HG03280 (cell line): ENCODE measurements around the gene MYO18B.

Experiments
- ATAC-seq: cut with Tn5 transposase; IDR thresholded peaks from one replicate; pipeline ENCODE4 v1.9.1; 2021; ENCODE audit warnings: mild to moderate bottlenecking, moderate library complexity; ENCODE audit not compliant: unreplicated experiment

MYO18B gene

GRCh38 chr22:25774575-25775026 lies 32.6 kb downstream of the MYO18B start:
- no peak for ATAC-seq

GRCh38 chr22:25775531-25775930 lies 33.5 kb downstream of the MYO18B start:
- no peak for ATAC-seq

GRCh38 chr22:25777411-25777810 lies 35.4 kb downstream of the MYO18B start:
- ATAC-seq: no peak

GRCh38 chr22:25777870-25778269 lies 35.9 kb downstream of the MYO18B start:
- no peak for ATAC-seq

GRCh38 chr22:25779426-25779825 lies 37.4 kb downstream of the MYO18B start:
- ATAC-seq: no peak

- no peak for ATAC-seq
These were observed 37.9 kb downstream of the MYO18B start for GRCh38 chr22:25779890-25780289.

- no peak for ATAC-seq
These were observed 38.7 kb downstream of the MYO18B start for GRCh38 chr22:25780673-25781072.

- ATAC-seq: no peak
These were observed 39.8 kb downstream of the MYO18B start for GRCh38 chr22:25781801-25782200.

- ATAC-seq: no peak
These were observed 40.8 kb downstream of the MYO18B start for GRCh38 chr22:25782831-25783230.

- no peak for ATAC-seq
These were observed 41.9 kb downstream of the MYO18B start for GRCh38 chr22:25783856-25784255.

- ATAC-seq: no peak
These were observed 44.2 kb downstream of the MYO18B start for GRCh38 chr22:25786165-25786564.

GRCh38 chr22:25791556-25791955 lies 49.6 kb downstream of the MYO18B start:
- no peak for ATAC-seq

GRCh38 chr22:25795478-25795877 lies 53.5 kb downstream of the MYO18B start:
- no peak for ATAC-seq

GRCh38 chr22:25797498-25798290 lies 55.7 kb downstream of the MYO18B start:
- ATAC-seq: no peak

- ATAC-seq: no peak
These were observed 58.8 kb downstream of the MYO18B start for GRCh38 chr22:25800766-25801165.

- no peak for ATAC-seq
These were observed 60.0 kb downstream of the MYO18B start for GRCh38 chr22:25802018-25802417.

GRCh38 chr22:25804676-25805075 lies 62.7 kb downstream of the MYO18B start:
- ATAC-seq: no peak

GRCh38 chr22:25806579-25806978 lies 64.6 kb downstream of the MYO18B start:
- no peak for ATAC-seq

- no peak for ATAC-seq
These were observed 72.7 kb downstream of the MYO18B start for GRCh38 chr22:25814685-25815084.

GRCh38 chr22:25815561-25815960 lies 73.6 kb downstream of the MYO18B start:
- no peak for ATAC-seq

- ATAC-seq: no peak
These were observed 74.6 kb downstream of the MYO18B start for GRCh38 chr22:25816522-25817059.

GRCh38 chr22:25817092-25817943 lies 75.3 kb downstream of the MYO18B start:
- no peak for ATAC-seq
